Brain microvascular endothelial cell (primary cell): ENCODE results near the gene CCN6.

Experiments
- DNase-seq: peaks from one replicate; pipeline ENCODE4 v3.0.0-alpha.2; 2020
- H3K27ac ChIP-seq: fragments of 250-450 bp; sonication (Bioruptor Pico); 2 replicates; pipeline ENCODE4 v1.5.1; 2020; ENCODE audit warnings: mild to moderate bottlenecking, moderate library complexity
- H3K27me3 ChIP-seq: fragments of 250-450 bp; sonication (Bioruptor Pico); replicated peaks from 2 replicates; pipeline ENCODE4 v1.5.1; 2020; ENCODE audit warnings: mild to moderate bottlenecking
- H3K36me3 ChIP-seq: fragments of 250-450 bp; sonication (Bioruptor Pico); replicated peaks from 2 replicates; pipeline ENCODE4 v1.5.1; 2020; ENCODE audit warnings: mild to moderate bottlenecking
- H3K4me3 ChIP-seq: 2 replicates; pipeline ENCODE4 v1.5.1; 2011; ENCODE audit warnings: low read depth, mild to moderate bottlenecking, control low read depth, low read length, moderate library complexity
- in situ Hi-C: cut with HindIII; loops from 2 replicates; pipeline ENCODE4 v1.10.0; 2017; ENCODE audit warnings: low sequenced_read_pairs, low pct_ligation_motif_present
- TF ChIP-seq, protein P1 (sequence below): IDR thresholded peaks from 2 replicates; pipeline ENCODE4 v1.5.1; 2011; ENCODE audit warnings: low read depth, mild to moderate bottlenecking, moderate library complexity, low read length, control low read depth, inconsistent platforms; ENCODE audit errors: missing control alignments

Gene CCN6

DNA sequence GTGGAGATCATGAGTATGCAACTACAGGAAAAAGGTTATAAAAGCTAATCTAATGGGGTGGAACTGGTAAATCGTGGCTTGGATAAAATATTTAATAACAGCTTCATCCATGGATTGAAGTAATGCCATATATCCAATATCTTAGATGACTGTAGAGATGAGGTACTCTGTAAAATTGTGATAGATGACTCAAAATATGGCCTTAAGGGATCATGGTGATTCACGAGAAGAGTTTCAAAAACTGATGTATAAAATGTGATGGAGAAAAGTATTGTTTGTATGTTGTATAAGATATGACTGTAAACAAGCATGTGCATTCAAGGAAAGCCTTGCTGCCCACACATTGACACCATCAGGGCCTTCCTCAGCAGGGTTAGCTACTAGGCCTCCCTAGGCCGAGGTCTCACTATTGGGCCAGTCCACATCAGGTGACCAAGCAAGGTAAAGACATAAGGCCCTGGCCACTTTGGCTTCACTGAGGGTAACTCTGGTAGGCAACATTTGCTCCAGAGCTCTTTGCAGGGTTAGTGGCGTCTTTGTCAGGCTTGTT is 17.7 kb upstream of the CCN6 start:
- H3K27ac ChIP-seq = no peak overlapping the region

DNA sequence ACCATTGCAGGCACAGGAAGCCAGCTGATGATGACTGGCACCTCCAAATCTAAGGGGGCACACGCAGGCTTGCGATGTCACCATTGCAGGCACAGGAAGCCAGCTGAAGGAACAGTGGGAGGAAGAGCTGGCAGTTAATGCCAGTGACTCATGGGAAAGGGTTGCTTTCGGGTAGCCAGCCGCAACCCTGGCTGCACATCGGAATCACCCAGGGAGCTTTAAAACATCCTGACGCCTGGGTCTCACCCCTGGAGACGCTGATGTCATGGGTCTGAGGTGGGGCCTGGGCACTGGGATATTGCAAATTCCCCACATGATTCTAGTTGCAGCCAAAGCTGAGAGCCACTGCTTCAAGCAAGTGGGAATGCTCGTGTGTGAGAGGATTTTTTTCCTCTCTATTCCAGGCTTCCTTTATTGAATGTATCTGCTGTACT is 16.1 kb upstream of the CCN6 start:
- no peaks in the 10 kb centered on the region for H3K36me3 ChIP-seq
- H3K27me3 ChIP-seq = no peaks in the 10 kb centered on the region
- DNase-seq = peak; percentile 92
- peak overlapping the region; percentile 81 for H3K27ac ChIP-seq
- in situ Hi-C loops = no loop called here
- TF ChIP-seq, protein P1, sequence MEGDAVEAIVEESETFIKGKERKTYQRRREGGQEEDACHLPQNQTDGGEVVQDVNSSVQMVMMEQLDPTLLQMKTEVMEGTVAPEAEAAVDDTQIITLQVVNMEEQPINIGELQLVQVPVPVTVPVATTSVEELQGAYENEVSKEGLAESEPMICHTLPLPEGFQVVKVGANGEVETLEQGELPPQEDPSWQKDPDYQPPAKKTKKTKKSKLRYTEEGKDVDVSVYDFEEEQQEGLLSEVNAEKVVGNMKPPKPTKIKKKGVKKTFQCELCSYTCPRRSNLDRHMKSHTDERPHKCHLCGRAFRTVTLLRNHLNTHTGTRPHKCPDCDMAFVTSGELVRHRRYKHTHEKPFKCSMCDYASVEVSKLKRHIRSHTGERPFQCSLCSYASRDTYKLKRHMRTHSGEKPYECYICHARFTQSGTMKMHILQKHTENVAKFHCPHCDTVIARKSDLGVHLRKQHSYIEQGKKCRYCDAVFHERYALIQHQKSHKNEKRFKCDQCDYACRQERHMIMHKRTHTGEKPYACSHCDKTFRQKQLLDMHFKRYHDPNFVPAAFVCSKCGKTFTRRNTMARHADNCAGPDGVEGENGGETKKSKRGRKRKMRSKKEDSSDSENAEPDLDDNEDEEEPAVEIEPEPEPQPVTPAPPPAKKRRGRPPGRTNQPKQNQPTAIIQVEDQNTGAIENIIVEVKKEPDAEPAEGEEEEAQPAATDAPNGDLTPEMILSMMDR = no peak
- H3K4me3 ChIP-seq = no peak overlapping the region

More for the DNA sequence above, 17.7 kb upstream of the CCN6 start:
- Histone ChIP-seq H3K27me3 (no peaks in the 10 kb centered on the region), H3K36me3 (no peaks in the 10 kb centered on the region), H3K4me3 (no peak overlapping the region)
- DNase-seq = no peak
- in situ Hi-C loops = no loop called here
- TF ChIP-seq, protein P1 = no peak

DNA sequence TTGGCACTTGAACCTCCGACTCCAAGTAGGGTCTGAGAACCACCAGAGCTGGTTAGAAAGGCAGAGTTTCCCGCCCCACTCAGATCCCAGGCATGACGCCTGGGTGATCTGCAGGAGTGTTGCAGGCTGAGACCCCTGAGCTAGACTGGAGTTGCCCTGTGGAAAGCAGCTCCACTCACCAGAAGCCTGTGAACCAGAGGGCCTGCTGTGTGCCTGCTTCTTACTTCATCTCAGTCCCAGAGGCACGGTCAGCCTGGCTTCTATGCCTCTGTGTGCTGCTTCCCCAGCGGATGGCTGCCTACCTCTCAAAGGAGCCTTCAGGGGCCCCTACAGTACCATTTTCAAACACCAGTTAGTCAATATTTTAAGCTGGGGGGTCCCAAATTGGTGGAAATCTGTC is 15.6 kb upstream of the CCN6 start:
- H3K27me3 ChIP-seq = no peaks in the 10 kb centered on the region
- in situ Hi-C loops = no loop called here
- DNase-seq = no peak
- H3K4me3 ChIP-seq = no peak overlapping the region
- H3K27ac ChIP-seq = peak overlapping the region; percentile 81
- TF ChIP-seq, protein P1 = no peak
- H3K36me3 ChIP-seq = no peaks in the 10 kb centered on the region

DNA sequence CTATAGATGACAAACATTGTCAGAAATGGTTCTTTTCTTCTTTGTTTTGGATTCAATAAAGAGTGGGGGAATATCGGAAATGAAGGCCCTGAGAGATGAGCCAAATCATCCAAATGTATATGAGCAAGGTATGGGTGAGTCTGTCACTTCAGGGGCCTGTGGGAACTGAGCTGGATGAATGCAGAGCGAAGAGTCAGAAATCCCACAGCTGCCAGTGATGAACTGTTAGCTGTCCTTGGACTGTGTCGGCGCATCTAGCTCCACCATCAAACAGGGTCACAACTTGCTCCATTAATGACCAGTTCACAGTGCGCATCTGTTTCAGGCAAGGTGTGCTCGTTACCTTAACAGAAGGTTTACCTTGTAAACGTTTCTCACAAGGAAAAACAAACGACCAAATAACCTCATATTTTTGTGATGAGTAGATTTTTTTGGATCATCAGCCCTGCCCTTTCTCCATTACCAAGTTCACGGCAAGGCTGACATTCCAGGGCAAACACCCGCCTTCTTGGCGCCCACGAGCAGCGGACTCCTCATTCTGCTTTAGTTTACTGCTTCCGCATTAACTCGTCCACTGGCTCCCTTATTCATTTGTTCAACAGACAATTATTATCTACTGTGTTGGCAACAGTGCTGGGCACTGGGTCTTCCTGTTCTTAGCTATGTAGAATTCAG is 15.0 kb upstream of the CCN6 start:
- TF ChIP-seq, protein P1 = no peak
- Histone ChIP-seq H3K27me3 (no peaks in the 10 kb centered on the region), H3K27ac (peak overlapping the region; percentile 81), H3K36me3 (no peaks in the 10 kb centered on the region), H3K4me3 (no peak overlapping the region)
- in situ Hi-C loops = no loop called here
- DNase-seq = no peak

DNA sequence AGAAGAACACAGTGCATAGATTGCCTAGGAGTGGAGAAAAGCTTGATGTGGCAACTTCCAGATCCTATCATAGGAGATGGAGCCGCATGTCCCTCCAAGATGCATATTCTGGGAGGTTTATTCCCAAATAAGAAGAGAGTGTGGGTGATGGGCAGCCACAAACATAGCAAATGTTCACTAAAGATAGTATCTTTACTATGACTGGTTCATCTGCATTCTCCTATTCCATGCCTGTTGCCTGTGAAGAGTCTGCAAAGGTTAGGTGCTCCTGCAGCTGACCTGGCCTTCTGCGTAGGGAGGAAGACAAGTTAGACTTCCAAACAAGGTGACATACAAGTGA is 14.5 kb upstream of the CCN6 start:
- TF ChIP-seq, protein P1 = no peak
- no peaks in the 10 kb centered on the region for H3K27me3 ChIP-seq
- H3K36me3 ChIP-seq = no peaks in the 10 kb centered on the region
- no peak overlapping the region for H3K27ac ChIP-seq
- no peak overlapping the region for H3K4me3 ChIP-seq
- no peak for DNase-seq
- in situ Hi-C loops = no loop called here

DNA sequence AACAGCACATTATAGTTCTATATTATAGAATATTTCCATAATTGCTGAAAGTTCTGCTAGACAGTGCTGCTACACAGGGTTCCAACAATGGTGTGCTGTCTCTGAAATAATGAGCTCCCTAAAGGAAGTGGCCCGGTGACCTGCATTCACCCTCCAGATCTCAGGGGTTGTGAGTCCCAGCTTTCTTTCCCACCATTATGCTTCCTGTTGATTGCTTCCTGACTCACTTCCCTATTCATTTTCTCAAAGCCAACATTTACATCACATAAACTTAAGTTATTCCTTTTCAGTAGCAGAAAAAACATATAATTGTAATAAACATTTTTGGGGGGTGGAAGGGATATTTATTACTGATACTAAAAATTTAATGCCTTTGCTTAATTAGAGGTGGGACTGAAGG is 12.9 kb upstream of the CCN6 start:
- in situ Hi-C loops = no loop called here
- no peak for DNase-seq
- Histone ChIP-seq H3K27ac (no peak overlapping the region), H3K27me3 (no peaks in the 10 kb centered on the region), H3K4me3 (no peak overlapping the region), H3K36me3 (no peaks in the 10 kb centered on the region)
- TF ChIP-seq, protein P1 = no peak
